ENCODE data around the gene TRAPPC2L. TPM values are rescaled to one million over a fixed set of nuclear protein-coding genes. Genes with fewer than 3 reads are reported as not detected.

The TRAPPC2L gene
- total RNA-seq, 1 donor from 2014 or later: 18.5 TPM

GRCh38 chr16:88910284-88911135 is 53.6 kb downstream of the TRAPPC2L start:
- DNase-seq: no peak

GRCh38 chr16:88911136-88911945 is 54.4 kb downstream of the TRAPPC2L start:
- no peak for DNase-seq

DNA sequence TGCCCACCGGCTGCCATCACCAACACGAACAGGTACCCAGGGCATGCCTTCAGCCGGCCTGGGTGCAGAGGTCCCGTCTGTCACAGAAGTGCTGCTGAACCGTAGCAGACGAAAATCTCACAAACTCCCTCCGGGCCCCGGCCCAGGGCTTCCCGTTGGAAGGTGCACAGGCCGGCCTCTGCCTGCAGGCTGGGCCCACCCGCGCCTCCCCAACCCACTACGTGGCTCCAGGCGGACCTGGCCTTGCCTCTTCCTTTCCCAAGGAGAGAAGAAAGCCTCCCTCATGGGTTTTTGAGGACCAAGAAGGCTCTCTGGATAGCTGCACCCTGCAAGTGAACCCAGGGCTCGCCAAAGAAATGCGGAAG is 55.0 kb downstream of the TRAPPC2L start:
- DNase-seq: no peak

Other genes starting within 250 kb of the TRAPPC2L start
- gene IL17C, start 218.6 kb upstream of the TRAPPC2L start, total RNA-seq: 0.39 TPM
- gene CYBA, start 206.1 kb upstream of the TRAPPC2L start, total RNA-seq: 77.4 TPM
- gene MVD, start 194.0 kb upstream of the TRAPPC2L start, total RNA-seq: 39.9 TPM
- gene SNAI3, start 170.6 kb upstream of the TRAPPC2L start, total RNA-seq: 0.79 TPM
- gene RNF166, start 150.7 kb upstream of the TRAPPC2L start, total RNA-seq: 9.7 TPM
- gene CTU2, start 150.6 kb upstream of the TRAPPC2L start, total RNA-seq: 5.5 TPM
- 84.4 TPM for gene PIEZO1, start 71.9 kb upstream of the TRAPPC2L start, total RNA-seq
- gene CDT1, start 53.3 kb upstream of the TRAPPC2L start, total RNA-seq: 7.9 TPM
- gene APRT, start 45.2 kb upstream of the TRAPPC2L start, total RNA-seq: 31.4 TPM
- gene GALNS, start 180 bp upstream of the TRAPPC2L start, total RNA-seq: 18.1 TPM
- not detected for gene PABPN1L, start 9.5 kb downstream of the TRAPPC2L start, total RNA-seq
- gene CBFA2T3, start 120.1 kb downstream of the TRAPPC2L start, total RNA-seq: 1.7 TPM
- 16.5 TPM for gene ACSF3, start 236.7 kb downstream of the TRAPPC2L start, total RNA-seq